Adipocyte (in vitro differentiated cells): Measurements from ENCODE around the gene DAO.
"Not testable (repeated sequence)": the region's sequence is repeated elsewhere in the genome, so short reads cannot be mapped to it uniquely, and the experiment has no call there.

Experiments
- DNase-seq: peaks from one replicate; pipeline ENCODE4 v3.0.0-alpha.2; 2015; ENCODE audit warnings: low read depth
- H3K27me3 ChIP-seq: replicated peaks from 2 replicates; pipeline ENCODE4 v1.7.0; 2013; ENCODE audit warnings: mild to moderate bottlenecking, low read length, moderate library complexity; ENCODE audit not compliant: control insufficient read depth, insufficient read depth
- H3K36me3 ChIP-seq: 2 replicates; pipeline ENCODE4 v1.7.0; 2013; ENCODE audit warnings: low read length, mild to moderate bottlenecking, moderate library complexity; ENCODE audit not compliant: control insufficient read depth, insufficient read depth, severe bottlenecking
- H3K4me1 ChIP-seq: 2 replicates; pipeline ENCODE4 v1.7.0; 2013; ENCODE audit warnings: mild to moderate bottlenecking, low read length, moderate library complexity; ENCODE audit not compliant: control insufficient read depth, insufficient read depth
- H3K4me3 ChIP-seq: 2 replicates; pipeline ENCODE4 v1.7.0; 2013; ENCODE audit warnings: mild to moderate bottlenecking, low read length, moderate library complexity
- H3K9ac ChIP-seq: 2 replicates; pipeline ENCODE4 v1.7.0; 2013; ENCODE audit warnings: mild to moderate bottlenecking, low read length, moderate library complexity
- H3K9me3 ChIP-seq: 2 replicates; pipeline ENCODE4 v1.7.0; 2013; ENCODE audit warnings: mild to moderate bottlenecking, low read length, moderate library complexity; ENCODE audit not compliant: control insufficient read depth

The DAO gene

GRCh38 chr12:108852674-108853309 is 27.1 kb upstream of the DAO start:
- no peaks in the 10 kb centered on the region for H3K27me3 ChIP-seq
- peaks cover 35% of the 10 kb centered on the region for H3K36me3 ChIP-seq
- peaks cover 65% of the 10 kb centered on the region for H3K4me1 ChIP-seq
- no peaks in the 10 kb centered on the region for H3K9me3 ChIP-seq
- H3K4me3 ChIP-seq: no peak overlapping the region
- peak overlapping the region; percentile 67 for H3K9ac ChIP-seq
- no peak for DNase-seq

GRCh38 chr12:108853426-108853825 is 26.5 kb upstream of the DAO start:
- no peaks in the 10 kb centered on the region for H3K9me3 ChIP-seq
- H3K4me1 ChIP-seq: peaks cover 68% of the 10 kb centered on the region
- no peaks in the 10 kb centered on the region for H3K27me3 ChIP-seq
- peak overlapping the region; percentile 67 for H3K9ac ChIP-seq
- H3K4me3 ChIP-seq: peak overlapping the region; percentile 97
- DNase-seq: no peak
- peaks cover 28% of the 10 kb centered on the region for H3K36me3 ChIP-seq

- Histone ChIP-seq H3K4me3 (peak overlapping the region; percentile 97), H3K27me3 (no peaks in the 10 kb centered on the region), H3K4me1 (peaks cover 69% of the 10 kb centered on the region), H3K36me3 (peaks cover 22% of the 10 kb centered on the region), H3K9ac (peak overlapping the region; percentile 67), H3K9me3 (no peaks in the 10 kb centered on the region)
- peak; percentile 90 for DNase-seq
Observed at GRCh38 chr12:108853981-108854446, 25.9 kb upstream of the DAO start.

- Histone ChIP-seq H3K4me3 (peak overlapping the region; percentile 97), H3K4me1 (peaks cover 64% of the 10 kb centered on the region), H3K36me3 (peaks cover 21% of the 10 kb centered on the region), H3K9ac (peak overlapping the region; percentile 67), H3K27me3 (no peaks in the 10 kb centered on the region), H3K9me3 (no peaks in the 10 kb centered on the region)
- DNase-seq: peak; percentile 95
Observed at GRCh38 chr12:108854451-108855283, 25.2 kb upstream of the DAO start.

- peaks cover 64% of the 10 kb centered on the region for H3K4me1 ChIP-seq
- no peaks in the 10 kb centered on the region for H3K27me3 ChIP-seq
- peak overlapping the region; percentile 99 for H3K9ac ChIP-seq
- H3K9me3 ChIP-seq: no peaks in the 10 kb centered on the region
- peaks cover 21% of the 10 kb centered on the region for H3K36me3 ChIP-seq
- H3K4me3 ChIP-seq: peak overlapping the region; percentile 97
- no peak for DNase-seq
Observed at GRCh38 chr12:108855284-108856169, 24.4 kb upstream of the DAO start.

GRCh38 chr12:108856170-108856427 is 23.8 kb upstream of the DAO start:
- Histone ChIP-seq H3K9me3 (no peaks in the 10 kb centered on the region), H3K27me3 (no peaks in the 10 kb centered on the region), H3K4me1 (peaks cover 61% of the 10 kb centered on the region), H3K36me3 (peaks cover 21% of the 10 kb centered on the region), H3K4me3 (peak overlapping the region; percentile 97), H3K9ac (peak overlapping the region; percentile 99)
- DNase-seq: no peak

GRCh38 chr12:108856428-108857157 is 23.3 kb upstream of the DAO start:
- no peaks in the 10 kb centered on the region for H3K9me3 ChIP-seq
- DNase-seq: peak; percentile 82

GRCh38 chr12:108857158-108857407 is 22.8 kb upstream of the DAO start:
- H3K36me3 ChIP-seq: peaks cover 12% of the 10 kb centered on the region
- DNase-seq: no peak
- peak overlapping the region; percentile 99 for H3K9ac ChIP-seq
- H3K4me1 ChIP-seq: peaks cover 51% of the 10 kb centered on the region
- no peaks in the 10 kb centered on the region for H3K27me3 ChIP-seq
- no peaks in the 10 kb centered on the region for H3K9me3 ChIP-seq
- H3K4me3 ChIP-seq: peak overlapping the region; percentile 97

More at GRCh38 chr12:108856428-108857157, 23.3 kb upstream of the DAO start:
- Histone ChIP-seq H3K4me3 (peak overlapping the region; percentile 97), H3K4me1 (peaks cover 56% of the 10 kb centered on the region), H3K36me3 (peaks cover 17% of the 10 kb centered on the region), H3K9ac (peak overlapping the region; percentile 99), H3K27me3 (no peaks in the 10 kb centered on the region)

- Histone ChIP-seq H3K27me3 (no peaks in the 10 kb centered on the region), H3K9ac (peak overlapping the region; percentile 66), H3K4me1 (peaks cover 38% of the 10 kb centered on the region), H3K36me3 (no peaks in the 10 kb centered on the region), H3K9me3 (no peaks in the 10 kb centered on the region), H3K4me3 (peak overlapping the region; percentile 69)
- no peak for DNase-seq
Observed at GRCh38 chr12:108858311-108859074, 21.4 kb upstream of the DAO start.

GRCh38 chr12:108859141-108859922 is 20.6 kb upstream of the DAO start:
- not testable (repeated sequence) for H3K27me3 ChIP-seq, H3K36me3 ChIP-seq, H3K9me3 ChIP-seq, DNase-seq
- H3K9ac ChIP-seq: peak overlapping the region; percentile 66
- H3K4me1 ChIP-seq: peaks cover 29% of the 10 kb centered on the region
- H3K4me3 ChIP-seq: peak overlapping the region; percentile 69
